Activated T-cell treated with anti-CD3 and anti-CD28 coated beads for 24 hours (primary cell): Measurements from ENCODE around the gene NTN5.
"Not testable (repeated sequence)": the region's sequence is repeated elsewhere in the genome, so short reads cannot be mapped to it uniquely, and the experiment has no call there.

Experiments used
- DNase-seq: peaks from one replicate; pipeline ENCODE4 v3.0.0-alpha.2; 2020; ENCODE audit warnings: low read depth

NTN5 gene

DNA sequence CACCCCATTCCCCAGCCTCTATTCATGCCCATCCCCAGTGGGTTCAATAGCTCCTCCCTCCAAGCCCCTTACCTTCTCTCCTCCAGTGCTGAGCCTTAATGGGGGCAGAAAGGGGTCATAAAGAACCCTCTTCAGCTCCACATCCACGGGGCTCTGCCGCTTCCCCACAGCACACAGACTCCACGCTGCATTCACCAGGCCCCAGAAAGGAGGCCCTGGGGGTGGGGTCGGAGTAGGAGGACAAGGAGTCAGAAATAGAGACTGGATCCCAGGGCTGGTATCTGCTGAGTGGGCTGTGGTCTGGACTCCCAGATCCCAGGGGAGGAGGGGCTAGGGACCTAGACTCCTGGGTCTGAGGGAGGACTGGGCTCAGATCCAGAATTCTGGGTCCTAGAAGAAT lies 28.5 kb downstream of the NTN5 start:
- DNase-seq = no peak

DNA sequence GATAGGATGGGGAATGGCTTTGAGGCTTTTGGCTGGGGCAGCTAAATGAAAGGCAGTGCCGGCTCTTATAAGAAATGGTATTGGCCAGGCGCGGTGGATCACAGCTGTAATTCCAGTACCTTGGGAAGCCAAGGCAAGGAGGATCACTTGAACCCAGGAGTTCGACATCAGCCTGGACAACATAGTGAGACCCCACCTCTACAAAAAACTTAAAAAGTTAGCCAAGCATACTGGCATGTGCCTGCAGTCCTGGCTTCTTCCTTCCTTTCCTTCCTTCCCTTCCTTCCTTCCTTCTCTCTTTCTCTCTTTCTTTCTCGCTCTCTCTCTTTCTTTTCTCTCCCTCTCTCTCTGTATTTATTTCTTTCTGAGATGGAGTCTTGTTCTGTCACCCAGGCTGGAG lies 30.0 kb downstream of the NTN5 start:
- DNase-seq = no peak

DNA sequence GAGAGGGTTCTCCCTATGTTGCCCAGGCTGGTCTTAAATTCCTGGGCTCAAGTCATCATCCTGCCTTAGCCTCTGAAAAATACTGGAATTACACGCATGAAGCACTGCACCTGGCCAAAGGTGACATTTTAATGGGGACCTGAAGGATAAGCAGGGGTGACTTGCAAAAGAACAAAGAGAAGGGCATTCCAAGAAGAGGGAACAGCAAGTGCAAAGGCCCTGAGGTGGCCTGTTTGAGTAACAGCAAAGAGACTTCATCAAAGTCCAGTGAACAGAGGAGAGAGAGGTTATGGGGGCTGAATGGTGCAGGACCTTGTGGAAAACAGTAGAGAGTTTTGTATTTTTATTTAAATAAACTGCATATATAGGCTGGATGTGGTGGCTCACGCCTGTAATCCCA lies 31.0 kb downstream of the NTN5 start:
- DNase-seq = no peak

DNA sequence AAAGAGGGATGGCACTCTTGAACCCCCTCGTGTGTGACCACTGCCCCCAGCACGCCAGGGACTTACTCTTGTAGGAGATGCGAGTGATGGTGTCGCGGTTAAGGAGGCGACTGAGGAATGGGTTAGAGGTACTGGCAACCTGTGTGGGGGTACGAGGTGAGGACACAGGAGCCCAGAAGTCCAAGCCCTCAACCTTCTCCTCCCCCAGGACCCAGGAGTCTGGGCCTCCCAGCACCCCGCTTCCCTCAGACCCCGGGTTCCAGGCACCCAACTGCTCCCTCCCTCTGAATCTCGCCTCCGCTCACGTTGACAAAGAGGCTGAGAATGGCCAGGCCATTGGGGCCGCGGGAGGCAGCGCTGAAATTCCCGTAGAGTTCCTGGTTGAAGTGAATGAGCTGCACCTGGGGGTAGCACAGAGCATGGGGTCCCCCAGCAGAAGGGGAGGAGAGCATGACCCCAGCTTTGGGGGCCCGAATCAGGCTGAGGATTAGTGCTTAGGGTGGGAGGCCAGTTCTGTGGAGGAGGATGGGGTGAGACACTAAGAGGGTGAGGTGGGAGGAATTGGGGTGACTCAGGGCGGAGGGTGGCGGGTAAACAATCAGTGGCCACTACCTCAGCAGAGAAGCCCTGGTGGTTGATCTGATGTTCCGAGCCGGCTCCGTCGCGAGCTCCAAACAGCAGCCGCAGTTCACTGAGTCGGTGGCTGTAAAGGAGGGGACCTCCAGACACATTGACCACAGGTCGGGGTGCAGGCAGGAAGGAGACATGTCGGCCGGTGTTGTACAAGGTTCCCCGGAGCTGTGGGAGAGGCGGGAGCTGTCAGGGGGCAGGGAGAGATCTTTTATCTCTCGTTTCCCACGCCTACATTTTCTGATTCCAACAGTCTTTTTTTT lies 33.1 kb downstream of the NTN5 start:
- DNase-seq = no peak

DNA sequence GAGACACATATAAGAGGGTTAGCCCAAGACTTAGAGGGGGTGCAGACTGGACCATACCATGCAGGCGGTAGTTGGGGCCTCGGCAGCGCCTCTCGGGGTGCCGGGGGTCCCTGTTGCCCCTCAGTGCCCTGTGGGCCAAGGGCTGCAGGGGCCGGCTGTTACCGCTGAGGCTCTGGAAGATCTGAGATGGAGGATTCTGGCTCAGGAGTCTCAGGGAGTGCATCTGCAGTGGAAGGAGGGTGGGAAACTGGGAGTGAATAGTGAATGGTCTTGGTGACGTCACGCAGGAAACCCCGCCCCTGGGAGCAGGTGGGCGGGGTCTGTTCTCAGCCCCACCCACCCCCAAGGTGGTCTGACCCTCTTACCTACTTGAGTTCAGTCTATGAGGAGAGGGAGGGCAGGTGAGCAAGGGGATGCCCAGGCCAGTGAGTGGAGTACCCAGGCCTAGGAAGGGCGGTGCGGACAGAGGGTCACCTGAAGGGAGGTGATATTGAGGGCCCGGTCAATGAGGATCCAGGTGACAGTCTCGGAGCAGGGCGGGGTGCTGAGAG lies 33.9 kb downstream of the NTN5 start:
- DNase-seq = no peak

DNA sequence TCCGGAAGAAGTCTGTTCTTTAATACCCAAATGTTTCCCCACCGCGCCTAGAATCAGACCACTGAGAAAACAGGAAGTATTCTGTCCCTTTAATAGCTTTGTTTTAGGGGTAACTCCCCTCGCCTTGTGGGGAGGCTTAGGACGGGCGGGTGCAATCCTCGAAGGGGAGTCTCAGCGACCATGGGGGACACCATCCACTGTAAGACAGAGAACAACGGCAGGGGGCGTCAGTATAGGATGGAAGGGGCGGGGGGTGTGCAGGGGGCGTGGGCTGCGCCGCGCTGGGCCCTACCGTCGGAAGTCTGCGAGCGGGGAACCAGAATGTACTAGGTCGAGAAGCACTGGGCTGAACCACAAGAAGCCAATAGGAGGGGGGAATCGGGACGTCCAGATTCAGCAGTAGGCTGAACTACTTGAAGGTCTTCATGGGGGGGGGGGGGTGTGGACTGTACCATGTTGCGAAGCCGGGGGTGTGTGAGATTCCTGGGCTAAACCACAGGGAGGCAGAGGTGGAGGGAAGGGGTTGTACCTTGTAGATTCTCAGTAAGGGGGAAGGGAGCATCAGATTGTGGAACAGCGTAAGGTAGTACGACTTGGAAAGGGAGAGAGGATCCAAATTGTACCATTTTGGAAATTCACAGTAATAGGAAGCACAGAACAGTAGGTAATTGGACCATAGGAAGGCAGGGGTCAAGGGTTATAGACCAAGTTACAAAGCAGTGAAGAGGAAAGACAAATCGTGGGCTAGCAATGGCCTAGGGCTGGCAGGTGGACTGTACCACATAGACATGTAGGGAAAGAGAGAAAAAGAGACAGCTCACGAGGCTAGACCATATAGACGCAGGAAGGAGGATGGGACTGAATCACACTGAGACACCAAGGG lies 34.6 kb downstream of the NTN5 start:
- DNase-seq = peak; percentile 75

DNA sequence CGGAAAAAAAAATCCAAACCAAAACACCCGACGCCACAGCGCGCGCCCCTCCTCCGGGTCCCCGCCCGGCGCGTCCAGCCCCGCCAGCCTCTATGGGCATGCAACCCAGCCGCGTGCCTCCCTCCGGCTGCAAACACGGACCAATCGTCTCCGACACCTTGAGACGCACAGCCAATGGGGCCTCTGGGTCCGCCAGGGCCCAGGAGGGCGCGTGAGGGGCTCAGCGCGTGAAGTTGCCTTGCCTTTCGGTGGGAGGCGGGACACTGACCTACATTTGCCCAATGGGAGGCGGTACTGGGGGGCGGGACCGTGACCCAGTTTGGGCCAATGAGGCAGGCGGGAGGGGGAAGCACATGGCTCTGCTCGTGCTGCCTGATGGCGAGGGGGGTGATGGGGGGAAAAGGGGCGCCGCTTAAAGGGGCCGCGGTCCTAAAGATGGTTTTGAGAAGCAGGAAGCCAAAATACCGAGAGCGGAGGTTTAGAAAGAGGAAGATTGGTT lies 35.3 kb downstream of the NTN5 start:
- peak; percentile 99 for DNase-seq

DNA sequence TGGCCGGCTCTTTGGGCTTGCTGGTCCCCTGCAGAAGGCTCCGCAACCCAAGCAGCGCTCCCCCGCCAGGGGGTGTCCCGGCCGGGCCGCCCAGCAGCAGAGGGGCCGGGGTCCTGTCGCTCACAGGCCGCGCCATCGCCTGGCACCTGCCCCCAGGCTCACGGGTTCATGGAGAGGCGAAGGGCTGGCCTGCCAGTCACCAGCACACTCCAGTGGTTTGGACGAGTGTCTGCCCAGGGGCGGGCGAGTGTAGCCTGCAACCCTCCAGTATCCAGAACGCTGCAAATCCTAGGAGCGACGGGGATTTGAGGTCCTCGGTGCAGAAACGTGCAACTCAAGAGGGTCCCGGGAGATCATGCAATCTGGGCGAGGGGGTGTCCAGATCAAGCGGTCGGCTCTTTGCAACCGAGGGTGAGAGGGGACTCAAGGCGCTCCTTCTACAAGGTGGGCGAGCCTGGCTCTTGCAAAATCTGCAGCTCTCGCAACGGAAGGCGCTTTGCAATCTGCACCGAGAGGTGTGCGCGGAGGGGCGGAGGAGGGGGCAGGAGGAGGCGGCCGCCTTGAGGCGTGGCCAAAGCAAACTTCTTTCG lies 35.9 kb downstream of the NTN5 start, which contains the start of gene DBP:
Gene DBP (minus strand): TSS at position 521 of the 590 bp plus-strand sequence. CDS start 385 bp downstream, at position 136.
- DNase-seq = no peak

DNA sequence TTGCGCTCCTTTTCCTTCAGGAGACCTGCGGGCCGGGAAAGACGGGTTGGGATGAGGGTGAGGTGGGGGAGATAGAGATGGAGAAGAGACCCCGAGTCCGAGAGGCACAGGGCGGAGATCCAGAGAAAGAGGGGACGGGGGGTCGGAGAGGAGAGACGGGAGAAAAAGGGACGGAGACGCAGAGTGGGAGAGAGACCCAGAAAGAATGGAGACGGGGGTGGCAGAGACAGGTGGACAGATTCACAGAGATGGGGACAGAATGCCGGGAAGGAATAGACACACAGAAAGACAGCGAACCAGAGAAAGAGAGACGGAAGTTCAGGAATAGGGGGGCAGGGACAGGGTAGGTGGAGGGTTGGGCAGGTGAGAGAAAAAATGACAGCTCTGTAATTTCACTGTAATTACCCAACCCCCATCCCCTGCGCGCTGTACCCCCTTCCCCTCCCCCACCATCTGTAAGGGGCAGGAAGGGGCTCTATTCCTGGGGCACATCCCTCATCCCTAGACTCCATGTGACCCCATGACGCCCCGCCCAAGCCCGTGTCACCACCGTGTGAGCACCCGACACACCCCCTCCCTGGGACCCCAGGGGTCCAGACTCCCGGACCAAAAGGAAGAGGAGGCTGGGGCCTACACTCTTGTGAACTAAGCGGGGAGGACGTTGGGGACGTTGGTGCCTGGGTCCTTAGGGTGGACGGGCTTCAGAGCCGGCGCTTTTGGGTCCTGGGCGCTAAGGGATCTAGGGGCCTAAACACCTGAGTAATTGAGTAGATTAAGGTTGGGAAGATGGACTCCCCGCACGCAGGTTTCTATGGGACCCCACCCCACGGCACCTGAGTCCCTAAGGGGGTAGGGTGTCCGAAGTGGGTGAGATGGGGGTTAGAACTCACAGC lies 36.6 kb downstream of the NTN5 start:
- DNase-seq = no peak

DNA sequence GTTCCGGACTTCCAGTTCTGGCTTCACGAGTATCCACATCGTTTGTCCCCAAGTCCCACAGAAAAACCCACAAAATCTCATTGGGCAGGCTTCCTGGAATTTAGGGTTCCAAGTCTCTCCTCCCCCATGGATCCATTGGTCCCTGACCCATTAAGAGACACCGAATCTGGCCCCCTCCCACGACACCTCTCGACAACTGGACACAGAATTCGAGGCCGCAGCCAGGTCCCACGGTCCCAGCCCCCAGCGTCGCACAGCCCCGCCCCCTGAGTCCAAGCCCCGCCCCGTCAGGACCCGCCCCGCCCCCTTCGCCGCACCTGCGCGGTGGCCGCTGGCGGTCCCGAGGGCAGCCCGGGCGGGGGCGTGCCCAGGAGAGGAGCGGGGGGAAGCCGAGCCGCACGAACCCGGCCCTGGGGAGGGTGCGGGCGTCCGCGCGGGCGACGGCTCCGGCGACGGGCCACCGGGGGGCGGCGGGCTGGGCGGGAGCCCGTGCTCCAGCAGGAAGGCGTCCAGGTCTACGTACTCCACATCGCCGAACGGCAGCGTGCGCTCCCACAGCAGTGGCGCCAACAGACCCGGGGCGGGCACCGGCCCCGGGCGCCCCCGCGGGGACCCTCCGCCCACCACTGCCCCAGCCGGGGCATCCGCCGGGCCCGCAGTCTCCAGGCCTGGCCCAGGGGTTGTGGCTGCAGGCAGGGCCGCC lies 37.4 kb downstream of the NTN5 start:
- DNase-seq = peak; percentile 71

DNA sequence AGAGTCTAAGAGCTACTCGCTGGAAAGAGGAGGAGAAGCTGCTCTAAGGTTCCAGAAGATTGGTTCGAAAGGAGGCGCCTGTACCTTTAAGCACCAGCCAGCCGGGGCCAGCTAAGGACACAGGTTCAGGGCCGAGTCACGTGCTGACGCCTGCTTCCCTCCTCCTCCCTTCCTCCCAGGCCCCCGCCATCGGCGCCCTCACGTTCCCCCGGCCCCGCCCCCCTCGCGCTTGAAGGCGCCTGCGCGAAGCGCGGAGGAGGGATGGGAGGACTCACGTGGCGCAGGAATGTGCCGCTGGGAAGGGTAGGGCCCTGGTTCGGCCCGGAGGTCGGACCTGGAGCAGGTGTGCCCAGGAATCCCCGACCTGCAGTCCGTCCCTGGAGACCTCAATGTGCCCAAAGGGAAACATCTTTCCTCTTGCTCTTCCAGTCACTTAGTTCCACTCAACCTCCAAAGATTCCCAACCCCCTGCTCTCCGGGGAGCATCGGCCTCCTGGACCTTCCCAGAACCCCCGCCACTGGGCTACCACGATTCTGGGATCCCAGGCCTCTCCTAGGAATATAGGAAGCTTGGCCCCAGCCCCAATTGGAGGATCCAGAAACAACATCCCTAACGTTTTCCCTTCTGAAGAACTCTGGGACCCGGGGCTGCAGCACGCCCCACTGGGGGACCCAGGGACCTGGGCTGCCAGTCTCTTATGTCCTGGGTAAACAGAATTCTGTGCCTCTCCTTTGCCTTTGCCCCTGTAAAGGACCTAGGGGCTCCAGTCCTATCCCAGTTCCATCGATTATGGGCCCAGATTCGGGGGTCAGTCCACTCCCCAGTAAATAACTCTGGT lies 38.2 kb downstream of the NTN5 start:
- peak; percentile 93 for DNase-seq

DNA sequence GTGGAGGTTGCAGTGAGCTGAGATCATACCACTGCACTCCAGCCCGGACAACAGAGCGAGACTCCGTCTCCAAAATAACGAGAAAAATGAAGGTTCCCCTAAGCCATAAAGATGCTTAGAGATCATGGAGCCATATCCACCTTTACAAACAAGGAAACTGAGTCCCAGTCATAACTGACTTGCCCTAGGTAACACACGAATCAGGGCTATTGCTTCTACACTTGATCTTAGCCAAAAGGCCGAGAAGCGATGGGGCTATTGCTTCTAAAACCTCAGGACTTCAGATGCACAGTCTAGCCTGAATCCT lies 38.8 kb downstream of the NTN5 start:
- no peak for DNase-seq

DNA sequence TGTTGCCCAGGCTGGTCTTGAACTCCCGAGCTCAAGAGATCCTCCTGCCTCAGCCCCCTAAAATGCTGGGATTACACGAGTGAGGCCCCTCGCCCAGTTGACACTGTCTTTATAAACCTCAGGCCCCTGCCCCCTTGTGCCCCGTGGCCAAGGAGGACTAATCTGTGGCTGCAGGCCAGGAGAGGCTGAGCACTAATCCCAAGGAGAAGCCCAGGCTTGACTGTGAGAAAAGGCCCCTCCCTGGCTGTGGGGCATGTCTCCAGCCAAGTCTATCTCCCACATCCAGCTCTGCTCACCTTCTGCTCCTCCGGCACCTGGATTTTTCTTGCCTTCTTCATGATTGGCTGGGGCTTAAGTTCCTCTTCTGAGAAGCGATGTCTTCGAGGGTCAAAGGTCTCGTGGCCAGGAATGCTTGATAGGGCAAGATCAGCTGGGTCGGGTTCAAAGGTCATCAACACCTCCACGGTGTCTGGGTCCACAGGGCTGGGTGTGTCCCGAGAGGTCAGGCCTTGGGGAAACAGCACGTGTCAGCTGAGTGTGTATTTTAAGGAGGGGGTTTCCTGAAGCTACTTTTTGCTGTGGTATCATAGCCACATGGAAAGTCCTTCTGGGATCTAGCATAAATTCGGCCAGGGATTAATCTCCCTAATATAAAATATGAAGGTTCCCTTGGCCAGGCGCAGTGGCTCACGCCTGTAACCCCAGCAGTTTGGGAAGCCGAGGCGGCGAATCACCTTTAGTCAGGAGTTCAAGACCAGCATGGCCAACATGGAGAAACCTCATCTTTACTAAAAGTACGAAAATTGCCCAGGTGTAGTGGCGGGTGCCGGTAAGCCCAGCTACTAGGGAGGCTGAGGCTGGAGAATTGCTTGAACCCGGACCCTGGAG lies 39.4 kb downstream of the NTN5 start:
- DNase-seq = no peak

DNA sequence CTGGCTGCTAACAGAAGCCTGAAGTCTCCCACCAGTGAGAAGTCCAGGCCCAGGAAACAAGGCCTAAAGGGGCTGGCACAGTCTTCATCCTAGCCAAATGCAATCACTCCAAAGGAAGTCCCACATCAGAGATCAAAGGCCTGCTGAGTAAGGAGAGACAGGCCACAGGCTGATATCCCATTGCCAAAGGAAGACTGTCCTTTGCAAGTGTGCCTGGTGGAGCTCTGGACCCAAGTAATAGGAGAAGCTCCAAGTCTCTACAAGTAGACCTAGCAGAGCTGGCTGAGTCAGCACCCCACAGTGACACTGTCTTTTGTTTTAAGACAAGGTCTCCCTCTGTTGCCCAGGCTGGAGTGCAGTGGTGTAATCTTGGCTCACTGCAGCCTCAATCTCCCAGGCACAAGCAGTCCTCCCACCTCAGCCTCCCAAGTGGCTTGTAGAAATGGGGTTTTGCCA lies 40.1 kb downstream of the NTN5 start:
- no peak for DNase-seq

DNA sequence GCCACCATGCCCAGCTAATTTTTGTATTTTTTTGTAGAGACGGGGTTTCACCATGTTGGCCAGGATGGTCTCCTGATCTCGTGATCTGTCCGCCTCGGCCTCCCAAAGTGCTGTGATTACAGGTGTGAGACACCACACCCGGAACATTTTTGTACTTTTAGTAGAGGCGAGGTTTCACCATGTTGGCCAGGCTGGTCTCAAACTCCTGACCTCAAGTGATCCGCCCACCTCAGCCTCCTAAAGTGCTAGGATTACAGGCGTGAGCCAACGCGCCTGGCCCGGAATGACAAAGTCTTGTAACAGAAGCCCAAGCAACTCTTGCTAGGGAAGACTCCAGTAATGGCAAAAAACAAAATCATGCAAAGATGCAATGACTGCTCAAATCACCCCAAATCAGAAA lies 40.5 kb downstream of the NTN5 start:
- DNase-seq = not testable (repeated sequence)

DNA sequence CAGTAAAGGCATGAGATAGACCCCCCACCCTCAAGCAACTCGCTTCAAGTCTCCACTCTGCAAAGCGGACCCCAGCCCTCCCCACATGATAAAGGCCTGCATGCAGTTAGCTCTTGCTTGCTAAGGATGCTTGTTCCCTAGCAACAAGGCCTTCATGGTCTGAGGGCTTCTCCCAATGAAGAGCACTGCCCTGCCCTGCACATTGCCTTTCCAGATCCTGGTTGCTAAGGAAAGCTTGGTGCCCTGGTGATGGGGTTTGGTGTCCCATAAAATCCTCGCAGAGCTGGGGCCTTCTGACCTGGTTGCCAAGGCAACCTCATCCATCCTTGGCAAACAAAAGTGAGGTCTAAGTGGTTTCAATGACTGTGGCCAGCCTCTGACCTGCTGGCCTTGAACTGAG lies 41.6 kb downstream of the NTN5 start:
- no peak for DNase-seq

DNA sequence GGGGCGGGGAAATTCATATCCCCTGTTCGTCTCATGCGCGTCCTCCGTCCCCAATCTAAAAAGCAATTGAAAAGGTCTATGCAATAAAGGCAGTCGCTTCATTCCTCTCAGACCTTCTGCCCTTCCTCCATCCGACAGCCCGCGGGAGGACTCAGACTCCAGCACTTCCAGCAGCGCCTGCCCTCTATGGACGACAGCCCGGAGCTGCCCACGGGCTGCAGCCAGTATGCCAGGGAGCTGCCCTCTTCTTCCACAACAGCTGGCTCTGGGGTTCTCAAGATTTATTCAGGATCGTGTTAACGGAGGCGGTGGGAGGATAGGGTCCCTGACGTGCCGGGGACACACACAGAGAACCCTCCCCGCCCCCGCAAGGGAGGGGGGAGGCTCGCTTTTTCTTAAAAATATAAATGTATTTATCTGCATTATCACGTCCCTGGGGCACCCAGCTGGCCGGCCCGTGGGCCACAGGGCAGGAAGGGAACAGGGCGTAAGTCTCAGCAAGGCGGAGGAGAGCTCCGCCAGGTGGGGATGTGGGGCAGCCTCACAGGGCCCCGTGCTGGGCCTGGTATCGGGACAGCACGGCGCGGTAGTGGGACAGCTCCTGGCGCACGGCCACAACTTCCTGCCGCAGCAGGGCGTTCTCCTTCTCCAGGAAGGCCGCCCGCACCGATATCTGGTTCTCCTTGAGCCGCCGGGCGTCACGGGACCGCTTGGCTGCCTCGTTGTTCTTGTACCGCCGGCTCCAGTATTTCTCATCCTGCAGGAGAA lies 42.3 kb downstream of the NTN5 start:
- no peak for DNase-seq
